ENCODE measurements around the gene TNS2. TPM values are rescaled to one million over a fixed set of nuclear protein-coding genes. Genes with fewer than 3 reads are reported as not detected.

The TNS2 gene
- total and polyA plus RNA-seq, 2 of the 13 experiments (the other 11 are each of a cell fraction or from before 2014, with no cell fraction given) = 8.9 to 20.4 TPM

DNA sequence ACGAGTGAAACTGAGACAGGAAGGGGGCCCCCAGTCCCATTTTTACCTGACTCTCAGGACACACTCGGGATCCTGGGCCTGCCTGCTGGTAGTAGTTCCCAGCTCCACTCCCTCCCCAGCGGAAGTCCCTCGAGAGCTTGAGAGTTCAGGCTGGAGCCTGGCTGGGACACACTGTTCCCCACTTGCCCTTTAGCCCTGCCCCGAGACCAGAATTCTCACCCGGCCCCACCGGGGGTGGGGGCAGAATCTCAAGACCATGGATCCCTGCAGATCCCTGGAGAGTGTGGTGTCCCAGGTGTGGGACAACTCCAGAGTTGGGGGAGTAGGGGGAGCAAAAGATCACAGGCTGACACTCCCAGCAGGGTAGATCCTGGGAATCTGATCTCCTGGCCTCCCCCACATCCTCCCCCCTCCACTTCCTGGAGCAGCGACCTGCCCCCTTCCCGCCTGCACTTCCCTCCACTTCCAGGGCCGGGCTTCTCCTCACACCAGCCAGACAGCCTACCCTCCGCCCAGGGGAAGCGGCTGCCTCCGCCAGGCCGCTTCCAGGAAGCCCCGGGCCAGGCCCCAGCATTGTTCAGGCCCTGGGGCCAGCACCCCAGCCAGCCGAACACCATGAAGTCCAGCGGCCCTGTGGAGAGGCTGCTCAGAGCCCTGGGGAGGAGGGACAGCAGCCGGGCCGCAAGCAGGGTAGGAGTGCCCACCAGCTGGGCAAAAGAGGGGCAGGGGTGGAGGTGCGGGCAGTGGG, at the start of gene TNS2 (continued):
- TF ChIP-seq NR2F2 (IDR thresholded peaks at IDR 0.05; ENCODE audit: borderline replicate concordance, low read depth) (no peak), GABPA (IDR thresholded peaks at IDR 0.05; ENCODE audit: low read depth, low read length) (no peak), GABPA (CRISPR knock-in tag; IDR thresholded peaks at IDR 0.05; ENCODE audit: low read depth) (peak; percentile 73; the same call in 1 of the 2 replicates), TRIM24 (CRISPR knock-in tag; IDR thresholded peaks at IDR 0.05) (no peak), ZNF615 (CRISPR knock-in tag; IDR thresholded peaks at IDR 0.05; ENCODE audit: borderline replicate concordance) (no peak), NFE2 (CRISPR knock-in tag; IDR thresholded peaks at IDR 0.05) (no peak), HCFC1 (IDR thresholded peaks at IDR 0.05; ENCODE audit: low read depth, low read length) (no peak), SMARCC2 (IDR thresholded peaks at IDR 0.05) (no peak), FOXM1 (CRISPR knock-in tag; IDR thresholded peaks at IDR 0.05) (no peak), RBFOX2 (IDR thresholded peaks at IDR 0.05; ENCODE audit: low read depth, low read length) (peak; percentile 88), ZNF430 (CRISPR knock-in tag; IDR thresholded peaks at IDR 0.05) (peak; percentile 94), ZNF205 (CRISPR knock-in tag; IDR thresholded peaks at IDR 0.05) (0 out of 2 replicates have a peak, but pooled peaks have one; percentile 5)
- TF ChIP-seq, protein P1, sequence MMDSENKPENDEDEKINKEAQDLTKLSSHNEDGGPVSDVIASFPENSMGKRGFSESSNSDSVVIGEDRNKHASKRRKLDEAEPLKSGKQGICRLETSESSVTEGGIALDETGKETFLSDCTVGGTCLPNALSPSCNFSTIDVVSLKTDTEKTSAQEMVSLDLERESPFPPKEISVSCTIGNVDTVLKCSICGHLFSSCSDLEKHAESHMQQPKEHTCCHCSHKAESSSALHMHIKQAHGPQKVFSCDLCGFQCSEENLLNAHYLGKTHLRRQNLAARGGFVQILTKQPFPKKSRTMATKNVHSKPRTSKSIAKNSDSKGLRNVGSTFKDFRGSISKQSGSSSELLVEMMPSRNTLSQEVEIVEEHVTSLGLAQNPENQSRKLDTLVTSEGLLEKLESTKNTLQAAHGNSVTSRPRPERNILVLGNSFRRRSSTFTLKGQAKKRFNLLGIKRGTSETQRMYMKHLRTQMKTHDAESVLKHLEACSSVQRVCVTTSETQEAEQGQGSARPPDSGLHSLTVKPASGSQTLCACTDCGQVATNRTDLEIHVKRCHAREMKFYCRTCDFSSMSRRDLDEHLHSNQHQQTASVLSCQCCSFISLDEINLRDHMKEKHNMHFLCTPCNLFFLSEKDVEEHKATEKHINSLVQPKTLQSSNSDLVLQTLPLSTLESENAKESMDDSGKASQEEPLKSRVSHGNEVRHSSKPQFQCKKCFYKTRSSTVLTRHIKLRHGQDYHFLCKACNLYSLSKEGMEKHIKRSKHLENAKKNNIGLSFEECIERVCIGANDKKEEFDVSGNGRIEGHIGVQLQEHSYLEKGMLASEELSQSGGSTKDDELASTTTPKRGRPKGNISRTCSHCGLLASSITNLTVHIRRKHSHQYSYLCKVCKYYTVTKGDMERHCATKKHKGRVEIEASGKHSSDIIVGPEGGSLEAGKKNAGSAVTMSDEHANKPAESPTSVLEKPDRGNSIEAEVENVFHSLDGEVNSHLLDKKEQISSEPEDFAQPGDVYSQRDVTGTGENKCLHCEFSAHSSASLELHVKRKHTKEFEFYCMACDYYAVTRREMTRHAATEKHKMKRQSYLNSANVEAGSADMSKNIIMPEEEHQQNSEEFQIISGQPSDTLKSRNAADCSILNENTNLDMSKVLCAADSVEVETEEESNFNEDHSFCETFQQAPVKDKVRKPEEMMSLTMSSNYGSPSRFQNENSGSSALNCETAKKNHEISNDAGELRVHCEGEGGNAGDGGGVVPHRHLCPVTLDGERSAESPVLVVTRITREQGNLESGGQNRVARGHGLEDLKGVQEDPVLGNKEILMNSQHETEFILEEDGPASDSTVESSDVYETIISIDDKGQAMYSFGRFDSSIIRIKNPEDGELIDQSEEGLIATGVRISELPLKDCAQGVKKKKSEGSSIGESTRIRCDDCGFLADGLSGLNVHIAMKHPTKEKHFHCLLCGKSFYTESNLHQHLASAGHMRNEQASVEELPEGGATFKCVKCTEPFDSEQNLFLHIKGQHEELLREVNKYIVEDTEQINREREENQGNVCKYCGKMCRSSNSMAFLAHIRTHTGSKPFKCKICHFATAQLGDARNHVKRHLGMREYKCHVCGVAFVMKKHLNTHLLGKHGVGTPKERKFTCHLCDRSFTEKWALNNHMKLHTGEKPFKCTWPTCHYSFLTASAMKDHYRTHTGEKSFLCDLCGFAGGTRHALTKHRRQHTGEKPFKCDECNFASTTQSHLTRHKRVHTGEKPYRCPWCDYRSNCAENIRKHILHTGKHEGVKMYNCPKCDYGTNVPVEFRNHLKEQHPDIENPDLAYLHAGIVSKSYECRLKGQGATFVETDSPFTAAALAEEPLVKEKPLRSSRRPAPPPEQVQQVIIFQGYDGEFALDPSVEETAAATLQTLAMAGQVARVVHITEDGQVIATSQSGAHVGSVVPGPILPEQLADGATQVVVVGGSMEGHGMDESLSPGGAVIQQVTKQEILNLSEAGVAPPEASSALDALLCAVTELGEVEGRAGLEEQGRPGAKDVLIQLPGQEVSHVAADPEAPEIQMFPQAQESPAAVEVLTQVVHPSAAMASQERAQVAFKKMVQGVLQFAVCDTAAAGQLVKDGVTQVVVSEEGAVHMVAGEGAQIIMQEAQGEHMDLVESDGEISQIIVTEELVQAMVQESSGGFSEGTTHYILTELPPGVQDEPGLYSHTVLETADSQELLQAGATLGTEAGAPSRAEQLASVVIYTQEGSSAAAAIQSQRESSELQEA (CRISPR knock-in tag; IDR thresholded peaks at IDR 0.05; ENCODE audit: not compliant biosample characterization) = no peak
- TF ChIP-seq, protein P2, sequence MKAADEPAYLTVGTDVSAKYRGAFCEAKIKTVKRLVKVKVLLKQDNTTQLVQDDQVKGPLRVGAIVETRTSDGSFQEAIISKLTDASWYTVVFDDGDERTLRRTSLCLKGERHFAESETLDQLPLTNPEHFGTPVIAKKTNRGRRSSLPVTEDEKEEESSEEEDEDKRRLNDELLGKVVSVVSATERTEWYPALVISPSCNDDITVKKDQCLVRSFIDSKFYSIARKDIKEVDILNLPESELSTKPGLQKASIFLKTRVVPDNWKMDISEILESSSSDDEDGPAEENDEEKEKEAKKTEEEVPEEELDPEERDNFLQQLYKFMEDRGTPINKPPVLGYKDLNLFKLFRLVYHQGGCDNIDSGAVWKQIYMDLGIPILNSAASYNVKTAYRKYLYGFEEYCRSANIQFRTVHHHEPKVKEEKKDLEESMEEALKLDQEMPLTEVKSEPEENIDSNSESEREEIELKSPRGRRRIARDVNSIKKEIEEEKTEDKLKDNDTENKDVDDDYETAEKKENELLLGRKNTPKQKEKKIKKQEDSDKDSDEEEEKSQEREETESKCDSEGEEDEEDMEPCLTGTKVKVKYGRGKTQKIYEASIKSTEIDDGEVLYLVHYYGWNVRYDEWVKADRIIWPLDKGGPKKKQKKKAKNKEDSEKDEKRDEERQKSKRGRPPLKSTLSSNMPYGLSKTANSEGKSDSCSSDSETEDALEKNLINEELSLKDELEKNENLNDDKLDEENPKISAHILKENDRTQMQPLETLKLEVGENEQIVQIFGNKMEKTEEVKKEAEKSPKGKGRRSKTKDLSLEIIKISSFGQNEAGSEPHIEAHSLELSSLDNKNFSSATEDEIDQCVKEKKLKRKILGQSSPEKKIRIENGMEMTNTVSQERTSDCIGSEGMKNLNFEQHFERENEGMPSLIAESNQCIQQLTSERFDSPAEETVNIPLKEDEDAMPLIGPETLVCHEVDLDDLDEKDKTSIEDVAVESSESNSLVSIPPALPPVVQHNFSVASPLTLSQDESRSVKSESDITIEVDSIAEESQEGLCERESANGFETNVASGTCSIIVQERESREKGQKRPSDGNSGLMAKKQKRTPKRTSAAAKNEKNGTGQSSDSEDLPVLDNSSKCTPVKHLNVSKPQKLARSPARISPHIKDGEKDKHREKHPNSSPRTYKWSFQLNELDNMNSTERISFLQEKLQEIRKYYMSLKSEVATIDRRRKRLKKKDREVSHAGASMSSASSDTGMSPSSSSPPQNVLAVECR (CRISPR knock-in tag; IDR thresholded peaks at IDR 0.05; ENCODE audit: borderline replicate concordance) = peak; percentile 71; the same call in 1 of the 2 replicates

Measured in HepG2 (cell line).